D341Med (cell line): ENCODE data around the gene NR1D1.

Experiments used
- DNase-seq: peaks from one replicate; pipeline ENCODE4 v3.0.0; 2012; ENCODE audit warnings: low spot score

Gene NR1D1

GRCh38 chr17:40075201-40075941, 25.0 kb downstream of the NR1D1 start:
- DNase-seq, result peak; percentile 85

- DNase-seq, result no peak
These were observed 25.6 kb downstream of the NR1D1 start for GRCh38 chr17:40074871-40075200.

- DNase-seq, result no peak
These were observed 26.2 kb downstream of the NR1D1 start for GRCh38 chr17:40074175-40074512.

GRCh38 chr17:40073454-40074174, 26.8 kb downstream of the NR1D1 start:
- no peak for DNase-seq

GRCh38 chr17:40072735-40073346, 27.5 kb downstream of the NR1D1 start:
- DNase-seq, result peak; percentile 68

GRCh38 chr17:40072040-40072734, 28.2 kb downstream of the NR1D1 start:
- DNase-seq, result peak; percentile 83

GRCh38 chr17:40071313-40072039, 28.9 kb downstream of the NR1D1 start:
- no peak for DNase-seq

- no peak for DNase-seq
These were observed 29.6 kb downstream of the NR1D1 start for GRCh38 chr17:40070709-40071312.

GRCh38 chr17:40069751-40070708, 30.4 kb downstream of the NR1D1 start:
- DNase-seq, result peak; percentile 67

- DNase-seq, result peak; percentile 90
These were observed 31.3 kb downstream of the NR1D1 start for GRCh38 chr17:40068917-40069750.

GRCh38 chr17:40068584-40068916, 31.8 kb downstream of the NR1D1 start:
- no peak for DNase-seq

- DNase-seq, result no peak
These were observed 32.2 kb downstream of the NR1D1 start for GRCh38 chr17:40068129-40068581.

GRCh38 chr17:40067710-40068109, 32.7 kb downstream of the NR1D1 start:
- no peak for DNase-seq

- DNase-seq, result no peak
These were observed 34.4 kb downstream of the NR1D1 start for GRCh38 chr17:40065769-40066510.

GRCh38 chr17:40064971-40065768, 35.2 kb downstream of the NR1D1 start:
- no peak for DNase-seq

GRCh38 chr17:40063901-40064531, 36.4 kb downstream of the NR1D1 start:
- DNase-seq, result no peak

GRCh38 chr17:40063187-40063771, 37.1 kb downstream of the NR1D1 start:
- no peak for DNase-seq
